Neural progenitor cell (in vitro differentiated cells): Measurements from ENCODE around the gene FNTB. TPM values are rescaled to one million over a fixed set of nuclear protein-coding genes. Genes with fewer than 3 reads are reported as not detected.
"Not testable (repeated sequence)": the region's sequence is repeated elsewhere in the genome, so short reads cannot be mapped to it uniquely, and the experiment has no call there.

Experiments used
- DNase-seq: peaks from one replicate; pipeline ENCODE4 v3.0.0-alpha.2; 2016; ENCODE audit warnings: low spot score
- H2AFZ ChIP-seq: fragments of 200-600 bp; sonication (generic); replicated peaks from 2 replicates; pipeline ENCODE4 v1.6.1; 2016; ENCODE audit warnings: antibody characterized with exemption
- H3F3A ChIP-seq: fragments of 200-600 bp; sonication (generic); 2 replicates; pipeline ENCODE4 v1.6.1; 2016; ENCODE audit warnings: antibody characterized with exemption, low read depth
- H3K27ac ChIP-seq: fragments of 200-600 bp; sonication (generic); 2 replicates; pipeline ENCODE4 v1.5.1; 2016; ENCODE audit warnings: mild to moderate bottlenecking
- H3K27me3 ChIP-seq: fragments of 200-600 bp; sonication (generic); 2 replicates; pipeline ENCODE4 v1.6.1; 2016; ENCODE audit warnings: mild to moderate bottlenecking, moderate library complexity
- H3K36me3 ChIP-seq: fragments of 200-600 bp; sonication (generic); 2 replicates; pipeline ENCODE4 v1.5.1; 2016
- H3K4me1 ChIP-seq: fragments of 200-600 bp; sonication (generic); 2 replicates; pipeline ENCODE4 v1.6.1; 2016; ENCODE audit warnings: mixed run types
- H3K4me2 ChIP-seq: fragments of 200-600 bp; sonication (generic); 2 replicates; pipeline ENCODE4 v1.6.1; 2016
- H3K4me3 ChIP-seq: fragments of 200-600 bp; sonication (generic); 2 replicates; pipeline ENCODE4 v1.5.1; 2016
- H3K79me2 ChIP-seq: fragments of 200-600 bp; sonication (generic); 2 replicates; pipeline ENCODE4 v1.6.1; 2016; ENCODE audit warnings: low read depth
- H3K9ac ChIP-seq: fragments of 200-600 bp; sonication (generic); 2 replicates; pipeline ENCODE4 v1.6.1; 2016
- H3K9me3 ChIP-seq: fragments of 200-600 bp; sonication (generic); 2 replicates; pipeline ENCODE4 v1.5.1; 2016; ENCODE audit warnings: low read depth
- H4K20me1 ChIP-seq: fragments of 200-600 bp; sonication (generic); 2 replicates; pipeline ENCODE4 v1.6.1; 2016; ENCODE audit warnings: low read depth
- H3K27ac Mint-ChIP-seq: 3 replicates; pipeline ENCODE4 v1.8.0; 2021; ENCODE audit warnings: mixed read lengths
- H3K27me3 Mint-ChIP-seq: 2 replicates; pipeline ENCODE4 v1.8.0; 2022; ENCODE audit warnings: low read depth, mild to moderate bottlenecking, inconsistent platforms, moderate library complexity, mixed read lengths; ENCODE audit not compliant: insufficient read depth
- H3K36me3 Mint-ChIP-seq: 3 replicates; pipeline ENCODE4 v1.8.0; 2021; ENCODE audit warnings: mixed read lengths
- H3K4me1 Mint-ChIP-seq: 3 replicates; pipeline ENCODE4 v1.8.0; 2021; ENCODE audit warnings: mixed read lengths
- H3K4me3 Mint-ChIP-seq: 3 replicates; pipeline ENCODE4 v1.8.0; 2021; ENCODE audit warnings: mild to moderate bottlenecking, moderate library complexity, mixed read lengths
- H3K9me3 Mint-ChIP-seq: 3 replicates; pipeline ENCODE4 v1.8.0; 2020; ENCODE audit warnings: mixed read lengths
- CTCF ChIP-seq: fragments of 200-600 bp; sonication (generic); IDR thresholded peaks from 2 replicates; pipeline ENCODE4 v1.5.1; 2017; ENCODE audit warnings: antibody characterized with exemption, mild to moderate bottlenecking
- EZH2 ChIP-seq: fragments of 200-600 bp; sonication (generic); IDR thresholded peaks from 2 replicates; pipeline ENCODE4 v1.6.1; 2017; ENCODE audit warnings: antibody characterized with exemption, mild to moderate bottlenecking, moderate library complexity
- EZH2phosphoT487 ChIP-seq: fragments of 200-600 bp; sonication (generic); IDR thresholded peaks from 2 replicates; pipeline ENCODE4 v1.6.1; 2017; ENCODE audit warnings: antibody characterized with exemption
- total RNA-seq: library from RNA; depleted of rRNA; stranded (reverse); fragments of >200 nt; gene quantifications from 2 replicates; pipeline ENCODE4 v1.2.3, GENCODE V29; 2015; ENCODE audit warnings: low replicate concordance

The FNTB gene
- total RNA-seq, 1 donor from 2014 or later: 8.0 TPM

DNA sequence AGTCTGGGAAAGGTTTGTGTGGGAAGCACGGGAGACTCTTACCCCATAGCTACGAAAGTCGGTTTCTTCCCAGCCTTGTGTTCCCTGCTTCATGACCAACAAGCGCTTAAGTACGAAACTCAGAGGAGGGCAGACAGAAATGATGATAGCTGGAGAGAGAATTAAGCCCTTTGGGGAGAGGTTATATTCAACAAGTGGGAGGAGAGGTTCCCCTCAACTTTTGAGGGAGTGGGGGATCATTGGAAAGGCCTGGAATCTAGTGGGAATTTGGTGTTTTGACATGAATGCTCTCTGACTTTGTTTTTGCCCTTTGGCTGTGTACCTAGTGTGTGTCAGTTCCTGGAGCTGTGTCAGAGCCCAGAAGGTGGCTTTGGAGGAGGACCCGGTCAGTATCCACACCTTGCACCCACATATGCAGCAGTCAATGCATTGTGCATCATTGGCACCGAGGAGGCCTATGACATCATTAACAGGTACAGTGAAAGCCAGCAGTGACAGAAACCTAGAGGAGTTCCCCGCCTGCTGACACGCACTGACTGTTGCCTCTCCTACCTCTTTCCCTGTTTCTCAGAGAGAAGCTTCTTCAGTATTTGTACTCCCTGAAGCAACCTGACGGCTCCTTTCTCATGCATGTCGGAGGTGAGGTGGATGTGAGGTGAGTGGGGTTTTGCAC is 40.6 kb downstream of the FNTB start:
- no peak for DNase-seq

DNA sequence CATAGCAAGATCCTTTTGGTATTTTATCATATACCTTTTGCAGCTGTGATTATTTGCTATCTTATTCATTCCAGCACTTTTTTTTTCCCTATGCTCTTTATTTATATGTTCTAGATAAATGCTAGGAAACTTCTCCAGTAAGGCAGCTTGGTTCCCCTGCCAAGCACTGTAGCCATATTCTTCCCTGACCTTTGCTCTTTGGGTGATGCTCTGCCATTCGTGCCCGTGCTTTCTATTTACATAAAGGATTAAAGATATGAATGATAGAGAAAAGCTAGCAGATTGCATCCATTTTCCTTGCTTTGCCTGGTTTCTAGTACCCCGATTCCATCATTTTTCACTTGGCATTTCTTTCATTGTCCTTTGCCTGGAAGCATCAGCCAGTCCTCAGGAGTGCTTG is 42.2 kb downstream of the FNTB start:
- peaks cover 27% of the 10 kb centered on the region for H3K36me3 Mint-ChIP-seq
- no peaks in the 10 kb centered on the region for H4K20me1 ChIP-seq
- H2AFZ ChIP-seq: no peak overlapping the region
- H3K27ac ChIP-seq: no peak overlapping the region
- H3K4me3 Mint-ChIP-seq: no peak overlapping the region
- no peak for DNase-seq
- H3K27me3 Mint-ChIP-seq: no peaks in the 10 kb centered on the region
- H3K79me2 ChIP-seq: no peaks in the 10 kb centered on the region
- H3K4me1 ChIP-seq: no peaks in the 10 kb centered on the region
- H3K36me3 ChIP-seq: no peaks in the 10 kb centered on the region
- no peaks in the 10 kb centered on the region for H3F3A ChIP-seq
- TF ChIP-seq CTCF: no peak
- TF ChIP-seq EZH2phosphoT487: no peak
- no peak for TF ChIP-seq EZH2
- no peaks in the 10 kb centered on the region for H3K9me3 Mint-ChIP-seq
- H3K9me3 ChIP-seq: no peaks in the 10 kb centered on the region
- no peak overlapping the region for H3K4me3 ChIP-seq
- no peak overlapping the region for H3K4me2 ChIP-seq
- H3K27me3 ChIP-seq: no peaks in the 10 kb centered on the region
- H3K4me1 Mint-ChIP-seq: no peaks in the 10 kb centered on the region
- H3K27ac Mint-ChIP-seq: no peak overlapping the region
- H3K9ac ChIP-seq: no peak overlapping the region

More for the DNA sequence above, 40.6 kb downstream of the FNTB start:
- Histone ChIP-seq H3K36me3 (no peaks in the 10 kb centered on the region), H3F3A (no peaks in the 10 kb centered on the region), H3K4me1 (no peaks in the 10 kb centered on the region), H3K4me3 (no peak overlapping the region), H3K9ac (no peak overlapping the region), H3K4me2 (no peak overlapping the region), H3K27ac (no peak overlapping the region), H4K20me1 (no peaks in the 10 kb centered on the region), H2AFZ (no peak overlapping the region), H3K27me3 (no peaks in the 10 kb centered on the region), H3K9me3 (no peaks in the 10 kb centered on the region), H3K79me2 (no peaks in the 10 kb centered on the region)
- Mint-ChIP-seq H3K9me3 (no peaks in the 10 kb centered on the region), H3K27me3 (no peaks in the 10 kb centered on the region), H3K36me3 (peaks cover 20% of the 10 kb centered on the region), H3K27ac (no peak overlapping the region), H3K4me1 (no peaks in the 10 kb centered on the region), H3K4me3 (no peak overlapping the region)
- TF ChIP-seq EZH2phosphoT487: no peak

- H3K4me1 ChIP-seq, H3K4me1 Mint-ChIP-seq, H3K4me3 Mint-ChIP-seq, H3K36me3 ChIP-seq, H3K27me3 Mint-ChIP-seq, H3K9ac ChIP-seq, H3K27ac ChIP-seq, H3K27ac Mint-ChIP-seq, H3K27me3 ChIP-seq, H3K4me2 ChIP-seq, DNase-seq, H3F3A ChIP-seq, H2AFZ ChIP-seq, H3K4me3 ChIP-seq, H3K79me2 ChIP-seq, H3K9me3 ChIP-seq, H3K9me3 Mint-ChIP-seq, H4K20me1 ChIP-seq: not testable (repeated sequence)
- H3K36me3 Mint-ChIP-seq: peaks cover 27% of the 10 kb centered on the region
These were observed 44.6 kb downstream of the FNTB start for GRCh38 chr14:65031321-65031720.

DNA sequence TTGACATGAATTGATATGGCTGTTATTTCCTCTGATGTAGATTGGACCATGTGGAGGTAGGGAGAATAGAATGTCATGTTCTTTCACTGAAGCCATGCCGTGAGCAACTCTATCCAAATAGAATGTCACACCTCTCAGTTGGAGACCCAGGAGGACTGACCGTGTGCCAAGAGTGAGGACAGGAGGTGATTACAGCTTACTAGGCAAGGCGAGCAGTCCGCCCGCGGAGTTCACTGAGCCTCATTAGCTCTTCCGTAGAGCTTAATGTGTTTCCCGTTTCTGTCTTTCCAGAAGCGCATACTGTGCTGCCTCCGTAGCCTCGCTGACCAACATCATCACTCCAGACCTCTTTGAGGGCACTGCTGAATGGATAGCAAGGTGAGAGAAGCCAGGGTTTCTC is 45.6 kb downstream of the FNTB start:
- Histone ChIP-seq H3K27me3 (no peaks in the 10 kb centered on the region), H4K20me1 (no peaks in the 10 kb centered on the region), H3K4me1 (no peaks in the 10 kb centered on the region), H3F3A (no peaks in the 10 kb centered on the region), H3K36me3 (no peaks in the 10 kb centered on the region), H3K4me3 (no peak overlapping the region), H2AFZ (no peak overlapping the region), H3K4me2 (no peak overlapping the region), H3K27ac (no peak overlapping the region), H3K79me2 (no peaks in the 10 kb centered on the region), H3K9me3 (no peaks in the 10 kb centered on the region), H3K9ac (no peak overlapping the region)
- Mint-ChIP-seq H3K36me3 (peaks cover 27% of the 10 kb centered on the region), H3K27me3 (peaks cover 2% of the 10 kb centered on the region), H3K27ac (no peak overlapping the region), H3K4me3 (no peak overlapping the region), H3K9me3 (no peaks in the 10 kb centered on the region), H3K4me1 (peaks cover 7% of the 10 kb centered on the region)
- no peak for DNase-seq
- no peak for TF ChIP-seq EZH2
- TF ChIP-seq CTCF: no peak
- TF ChIP-seq EZH2phosphoT487: no peak
